GM19239 (cell line): Measurements from ENCODE around the gene SLC37A1.
A peak's percentile ranks its signal among the peaks of the same experiment; 100 is the strongest.
"Not testable (repeated sequence)": the region's sequence is repeated elsewhere in the genome, so short reads cannot be mapped to it uniquely, and the experiment has no call there.

Experiments used
- DNase-seq: peaks from one replicate; pipeline ENCODE4 v3.0.0; 2011; ENCODE audit warnings: low spot score; ENCODE audit not compliant: insufficient read length
- FAIRE-seq: peaks from 2 replicates; lab custom pipeline; 2011; peaks lifted over from hg19 to GRCh38; lab: Jason Lieb, UNC

SLC37A1 gene

GRCh38 chr21:42601656-42602055 is 88.0 kb downstream of the SLC37A1 start:
- no peak for DNase-seq
- no peak for FAIRE-seq

GRCh38 chr21:42607102-42607501 is 93.5 kb downstream of the SLC37A1 start:
- DNase-seq (no peak), FAIRE-seq (no peak)

- DNase-seq (no peak), FAIRE-seq (no peak)
Observed at GRCh38 chr21:42607525-42608102, 94.0 kb downstream of the SLC37A1 start.

- DNase-seq (no peak), FAIRE-seq (no peak)
Observed at GRCh38 chr21:42608446-42608845, 94.8 kb downstream of the SLC37A1 start.

- DNase-seq (no peak), FAIRE-seq (peak; percentile 74)
Observed at GRCh38 chr21:42609811-42610210, 96.2 kb downstream of the SLC37A1 start.

GRCh38 chr21:42611852-42612251 is 98.2 kb downstream of the SLC37A1 start:
- FAIRE-seq (no peak), DNase-seq (no peak)

GRCh38 chr21:42612390-42612789 is 98.7 kb downstream of the SLC37A1 start:
- no peak for FAIRE-seq
- no peak for DNase-seq

GRCh38 chr21:42613756-42614155 is 100.1 kb downstream of the SLC37A1 start:
- FAIRE-seq = no peak
- DNase-seq = no peak

- no peak for DNase-seq
- FAIRE-seq = no peak
Observed at GRCh38 chr21:42614396-42614795, 100.7 kb downstream of the SLC37A1 start.

- peak; percentile 45 for FAIRE-seq
Observed at GRCh38 chr21:42614811-42615351, 101.2 kb downstream of the SLC37A1 start.

GRCh38 chr21:42615377-42615776 is 101.7 kb downstream of the SLC37A1 start:
- DNase-seq, FAIRE-seq: not testable (repeated sequence)

More at GRCh38 chr21:42614811-42615351, 101.2 kb downstream of the SLC37A1 start:
- no peak for DNase-seq

GRCh38 chr21:42615924-42616323 is 102.3 kb downstream of the SLC37A1 start:
- no peak for FAIRE-seq
- DNase-seq = no peak

- no peak for DNase-seq
- FAIRE-seq = no peak
Observed at GRCh38 chr21:42616446-42616845, 102.8 kb downstream of the SLC37A1 start.

- DNase-seq (no peak), FAIRE-seq (no peak)
Observed at GRCh38 chr21:42616941-42617340, 103.3 kb downstream of the SLC37A1 start.

GRCh38 chr21:42617486-42617885 is 103.8 kb downstream of the SLC37A1 start:
- no peak for FAIRE-seq
- no peak for DNase-seq

- DNase-seq = no peak
- FAIRE-seq = no peak
Observed at GRCh38 chr21:42618707-42619102, 105.1 kb downstream of the SLC37A1 start.

- FAIRE-seq (no peak), DNase-seq (no peak)
Observed at GRCh38 chr21:42619166-42619565, 105.5 kb downstream of the SLC37A1 start.

- FAIRE-seq (no peak), DNase-seq (no peak)
Observed at GRCh38 chr21:42619841-42620240, 106.2 kb downstream of the SLC37A1 start.

- FAIRE-seq = no peak
- no peak for DNase-seq
Observed at GRCh38 chr21:42621166-42621818, 107.6 kb downstream of the SLC37A1 start.

- DNase-seq = no peak
- no peak for FAIRE-seq
Observed at GRCh38 chr21:42621819-42622177, 108.1 kb downstream of the SLC37A1 start.

GRCh38 chr21:42622284-42622683 is 108.6 kb downstream of the SLC37A1 start:
- DNase-seq (no peak), FAIRE-seq (no peak)

GRCh38 chr21:42623694-42624093 is 110.0 kb downstream of the SLC37A1 start:
- no peak for FAIRE-seq
- DNase-seq = no peak
